HG03097 (cell line): Measurements from ENCODE around the gene RASGRF1.
"Not testable (repeated sequence)": the region's sequence is repeated elsewhere in the genome, so short reads cannot be mapped to it uniquely, and the experiment has no call there.

Experiments used
- ATAC-seq: cut with Tn5 transposase; IDR thresholded peaks from one replicate; pipeline ENCODE4 v1.9.1; 2021; ENCODE audit not compliant: unreplicated experiment, low FRiP score

RASGRF1 gene

GRCh38 chr15:79041601-79042168 lies 48.9 kb downstream of the RASGRF1 start:
- ATAC-seq = no peak

- ATAC-seq = no peak
Observed at GRCh38 chr15:79037848-79038247, 52.7 kb downstream of the RASGRF1 start.

GRCh38 chr15:79036323-79036722 lies 54.3 kb downstream of the RASGRF1 start:
- no peak for ATAC-seq

- no peak for ATAC-seq
Observed at GRCh38 chr15:79035814-79036213, 54.8 kb downstream of the RASGRF1 start.

- ATAC-seq = no peak
Observed at GRCh38 chr15:79035111-79035601, 55.4 kb downstream of the RASGRF1 start.

- ATAC-seq = no peak
Observed at GRCh38 chr15:79034284-79034683, 56.3 kb downstream of the RASGRF1 start.

GRCh38 chr15:79032656-79033055 lies 57.9 kb downstream of the RASGRF1 start:
- ATAC-seq = no peak

- ATAC-seq = no peak
Observed at GRCh38 chr15:79031821-79032220, 58.8 kb downstream of the RASGRF1 start.

- ATAC-seq = no peak
Observed at GRCh38 chr15:79031201-79031600, 59.4 kb downstream of the RASGRF1 start.

GRCh38 chr15:79030470-79030869 lies 60.1 kb downstream of the RASGRF1 start:
- no peak for ATAC-seq

- ATAC-seq = no peak
Observed at GRCh38 chr15:79028411-79028964, 62.1 kb downstream of the RASGRF1 start.

GRCh38 chr15:79027532-79028410 lies 62.8 kb downstream of the RASGRF1 start:
- ATAC-seq = no peak

- no peak for ATAC-seq
Observed at GRCh38 chr15:79025802-79026201, 64.8 kb downstream of the RASGRF1 start.

- ATAC-seq = no peak
Observed at GRCh38 chr15:79025201-79025600, 65.4 kb downstream of the RASGRF1 start.

- not testable (repeated sequence) for ATAC-seq
Observed at GRCh38 chr15:79024493-79024892, 66.1 kb downstream of the RASGRF1 start.

- no peak for ATAC-seq
Observed at GRCh38 chr15:79023918-79024317, 66.7 kb downstream of the RASGRF1 start.

- ATAC-seq = no peak
Observed at GRCh38 chr15:79023546-79023890, 67.1 kb downstream of the RASGRF1 start.

- no peak for ATAC-seq
Observed at GRCh38 chr15:79018960-79019359, 71.6 kb downstream of the RASGRF1 start.

GRCh38 chr15:79017953-79018352 lies 72.6 kb downstream of the RASGRF1 start:
- ATAC-seq = no peak

GRCh38 chr15:79016527-79017170 lies 73.9 kb downstream of the RASGRF1 start:
- no peak for ATAC-seq

GRCh38 chr15:79015416-79015815 lies 75.2 kb downstream of the RASGRF1 start:
- no peak for ATAC-seq
